ENCODE data around the gene NOS3. TPM values are rescaled to one million over a fixed set of nuclear protein-coding genes. Genes with fewer than 3 reads are reported as not detected.

NOS3 gene
- polyA plus RNA-seq, 1 donor from 2014 or later: not detected

DNA sequence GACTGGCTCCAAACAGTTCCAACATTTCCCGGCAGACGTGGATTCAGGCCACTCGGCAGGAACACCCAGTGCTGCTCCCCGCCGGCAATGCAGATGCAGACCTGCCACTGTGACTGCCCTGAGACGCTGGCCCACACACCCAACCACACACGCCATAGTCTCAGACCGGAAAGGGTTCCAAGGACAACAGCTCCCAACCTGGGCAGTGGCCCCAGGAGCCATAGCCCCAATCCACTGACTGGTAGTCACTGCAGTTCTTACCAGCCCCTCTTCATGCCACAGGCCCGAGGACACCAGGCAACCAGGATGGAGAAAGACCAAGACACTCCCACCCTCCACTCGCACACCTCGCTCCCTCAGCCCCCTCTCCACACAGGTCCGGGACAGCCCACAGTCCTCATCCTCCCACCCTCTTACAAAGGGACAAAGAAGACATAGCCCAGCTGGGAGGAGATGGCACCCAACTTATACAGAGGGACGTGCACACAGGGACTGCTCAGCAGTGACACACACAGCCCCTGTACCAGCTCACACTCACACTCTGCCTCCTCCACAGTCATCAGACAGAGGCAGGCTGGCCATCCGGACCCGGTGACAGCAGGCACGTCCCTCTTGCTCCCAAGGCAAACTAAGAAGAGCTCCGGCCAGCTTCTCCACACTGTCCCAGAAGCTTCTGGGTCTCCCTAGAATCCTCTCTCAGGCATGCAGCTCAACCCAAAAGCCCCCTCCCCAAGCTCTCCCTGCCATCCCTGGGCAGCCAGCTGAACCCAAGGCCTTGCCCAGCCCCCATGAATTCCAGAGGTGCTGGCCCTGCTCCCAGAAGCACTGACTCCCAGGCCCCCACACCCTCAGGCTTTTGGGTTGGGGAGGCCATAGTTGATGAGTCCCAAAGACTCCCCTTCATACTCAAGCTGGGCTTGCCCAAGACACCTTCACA, 37.5 kb upstream of the NOS3 start:
- no peak overlapping the region for H3K27ac ChIP-seq (ENCODE audit: low read length)

More for the DNA sequence above, 37.5 kb upstream of the NOS3 start:
- Histone ChIP-seq H4K20me1 (ENCODE audit: insufficient read depth) (no peaks in the 10 kb centered on the region), H3K9me2 (ENCODE audit: insufficient read depth, low read length) (no peaks in the 10 kb centered on the region), H3K4me3 (ENCODE audit: low read length) (no peak overlapping the region), H3K9ac (ENCODE audit: low read length) (no peak overlapping the region), H3K9me3 (ENCODE audit: low read length) (no peaks in the 10 kb centered on the region), H3K4me2 (ENCODE audit: low read length) (no peak overlapping the region), H3K79me2 (replicated peaks; ENCODE audit: insufficient read depth, low read length) (no peaks in the 10 kb centered on the region), H3K36me3 (ENCODE audit: insufficient read depth, low read length) (peaks cover 8% of the 10 kb centered on the region), H3F3A (ENCODE audit: insufficient read depth, low read length, poor library complexity, severe bottlenecking) (no peaks in the 10 kb centered on the region), H2AFZ (ENCODE audit: low read depth, low read length) (no peak overlapping the region), H3K27me3 (ENCODE audit: insufficient read depth, low read depth, low read length) (no peaks in the 10 kb centered on the region)
- TF ChIP-seq TAF1 (IDR thresholded peaks at IDR 0.05; ENCODE audit: low read depth) (no peak), RAD21 (conservative IDR thresholded peaks at IDR 0.05) (no peak), POLR2AphosphoS5 (IDR thresholded peaks at IDR 0.05) (no peak), MXI1 (conservative IDR thresholded peaks at IDR 0.05; ENCODE audit: poor library complexity, severe bottlenecking) (no peak), REST (IDR thresholded peaks at IDR 0.05; ENCODE audit: borderline replicate concordance) (no peak), EZH2 (IDR thresholded peaks at IDR 0.05; ENCODE audit: borderline replicate concordance, insufficient read depth, low read length, poor library complexity, severe bottlenecking) (no peak), EP300 (conservative IDR thresholded peaks at IDR 0.05; ENCODE audit: poor library complexity, severe bottlenecking) (no peak), CTCF (IDR thresholded peaks at IDR 0.05; ENCODE audit: poor library complexity, severe bottlenecking) (no peak)
